ENCODE results near the gene ZMYM1.

GRCh38 chr1:35029761-35030160, 49.4 kb upstream of the ZMYM1 start:
- TF ChIP-seq EZH2 (IDR thresholded peaks at IDR 0.05; ENCODE audit: low read depth, unreplicated experiment), result no peak
- no peak for TF ChIP-seq CTCF (conservative IDR thresholded peaks at IDR 0.05; ENCODE audit: low read depth in 2 of 2)
- TF ChIP-seq ZNF462 (CRISPR knock-in tag; IDR thresholded peaks at IDR 0.05), result no peak
- TF ChIP-seq POLR2AphosphoS5 (IDR thresholded peaks at IDR 0.05; ENCODE audit: low read depth), result no peak
- TF ChIP-seq ZNF114 (CRISPR knock-in tag; IDR thresholded peaks at IDR 0.05), result no peak
- no peak for TF ChIP-seq EZH2phosphoT487 (IDR thresholded peaks at IDR 0.05; ENCODE audit: unreplicated experiment)
- no peak for TF ChIP-seq JUNB (IDR thresholded peaks at IDR 0.05; ENCODE audit: unreplicated experiment)
- no peak for TF ChIP-seq CREB1 (CRISPR knock-in tag; IDR thresholded peaks at IDR 0.05; ENCODE audit: low read depth)
- TF ChIP-seq REST (IDR thresholded peaks at IDR 0.05; ENCODE audit: unreplicated experiment), result no peak
